Stomach (tissue), 4 donors: Measurements from ENCODE around the gene TBL1XR1.

Source experiments
- CTCF ChIP-seq, 7 experiments: fragments of 450-650 bp in 4 of 7; fragments of 200-600 bp in 3 of 7; sonication (generic) in 3 of 7; IDR thresholded peaks; one replicate each; pipeline ENCODE4 v1.5.1; 2016 to 2019; ENCODE audit warnings: antibody characterized with exemption in 7 of 7, control low read depth in 2 of 7, mild to moderate bottlenecking in 1 of 7
- EP300 ChIP-seq: sonication (generic); formaldehyde crosslinking; IDR thresholded peaks from one replicate; pipeline ENCODE4 v1.6.1; 2017; ENCODE audit warnings: antibody characterized with exemption
- POLR2A ChIP-seq, 4 donors: fragments of 450-650 bp; IDR thresholded peaks; one replicate each; pipeline ENCODE4 v1.6.1; 2016; ENCODE audit warnings: antibody characterized with exemption in 4 of 4, control low read depth in 2 of 4, mild to moderate bottlenecking in 1 of 4, moderate library complexity in 1 of 4

DNA sequence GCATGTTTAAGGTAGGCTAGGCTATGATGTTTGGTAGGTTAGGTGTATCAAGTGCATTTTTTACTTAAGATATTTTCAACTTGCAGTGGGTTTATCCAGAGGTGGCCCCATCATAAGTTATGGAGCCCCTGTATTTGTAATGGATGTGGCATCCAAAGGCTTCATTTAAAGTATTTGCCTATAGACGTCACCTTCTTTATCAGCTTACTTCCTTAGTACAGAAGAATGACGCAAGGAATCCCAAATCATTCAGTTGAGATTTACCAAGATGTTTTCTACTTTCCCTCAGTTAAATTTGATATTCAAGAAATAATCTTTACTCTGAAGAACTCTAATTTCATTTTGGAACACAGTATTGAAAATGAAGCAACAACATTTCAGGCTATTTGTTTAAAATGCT is 201.3 kb downstream of the TBL1XR1 start:
- TF ChIP-seq CTCF (IDR thresholded peaks at IDR 0.05) (no peak), EP300 (no peak), POLR2A (IDR thresholded peaks at IDR 0.05) (no peak)
